Measurements from ENCODE around the gene RAPGEF2.
A peak's percentile ranks its signal among the peaks of the same experiment; 100 is the strongest.

The RAPGEF2 gene

DNA sequence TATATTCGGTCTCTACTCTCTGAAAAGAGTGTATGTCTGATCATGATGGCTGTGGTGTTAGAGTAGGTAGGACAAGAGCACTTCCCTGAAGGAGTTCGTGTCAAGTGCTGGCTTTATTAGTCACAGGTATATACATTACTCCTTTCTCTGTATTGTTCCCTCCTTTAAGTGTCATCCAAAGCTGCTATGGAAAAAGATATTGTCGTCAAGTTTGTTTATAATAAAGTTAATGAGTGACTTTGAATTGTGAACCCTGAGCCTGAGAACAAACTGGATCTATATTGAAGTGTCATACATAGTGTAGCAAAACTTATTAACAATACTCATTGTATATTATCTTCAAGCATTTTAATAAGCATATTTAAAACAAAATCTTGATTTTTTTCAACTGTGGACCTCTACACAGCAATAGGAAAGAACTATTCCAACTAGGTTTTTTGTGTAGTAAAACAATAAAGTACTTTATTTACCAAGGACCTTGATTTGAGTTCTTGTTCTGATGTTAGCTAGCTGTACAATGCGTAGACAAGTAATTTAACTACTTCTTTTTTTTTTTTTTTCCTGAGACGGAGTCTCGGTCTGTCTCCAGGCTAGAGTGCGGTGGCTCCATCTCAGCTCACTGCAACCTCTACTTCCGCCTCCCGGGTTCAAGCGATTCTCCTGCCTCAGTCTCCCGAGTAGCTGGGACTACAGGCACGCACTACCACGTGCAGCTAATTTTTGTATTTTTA, 177.7 kb downstream of the RAPGEF2 start:
- Histone ChIP-seq H3K36me3 (ENCODE audit: insufficient read depth, low read length) (no peaks in the 10 kb centered on the region), H3K4me1 (ENCODE audit: insufficient read depth, low read length) (peaks cover 19% of the 10 kb centered on the region), H3K9me3 (ENCODE audit: control insufficient read depth, insufficient read depth, low read length) (no peaks in the 10 kb centered on the region)

DNA sequence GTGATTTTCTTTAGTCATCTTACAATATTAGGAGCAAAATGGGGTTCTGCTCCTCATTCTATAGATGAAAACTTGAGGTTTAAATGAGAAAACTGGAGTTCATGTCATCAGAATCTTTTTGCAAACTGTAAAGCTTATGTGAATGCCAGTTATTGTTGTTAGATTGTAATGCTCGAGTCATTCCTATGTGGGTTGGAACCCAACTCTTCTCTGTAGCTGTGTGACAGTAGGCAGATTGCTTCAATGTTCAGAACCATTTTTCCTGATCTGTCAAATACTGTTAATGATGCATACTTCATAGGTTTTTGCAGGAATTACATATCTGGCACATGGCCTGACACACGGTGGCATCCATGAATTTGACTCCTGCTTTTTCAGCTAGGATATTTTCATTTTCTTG, 178.9 kb downstream of the RAPGEF2 start:
- peaks cover 19% of the 10 kb centered on the region for H3K4me1 ChIP-seq (ENCODE audit: insufficient read depth, low read length)
- no peaks in the 10 kb centered on the region for H3K9me3 ChIP-seq (ENCODE audit: control insufficient read depth, insufficient read depth, low read length)
- no peak overlapping the region for H3K9ac ChIP-seq (ENCODE audit: low read depth, low read length)
- H3K36me3 ChIP-seq (ENCODE audit: insufficient read depth, low read length): no peaks in the 10 kb centered on the region

More for the DNA sequence above, 177.7 kb downstream of the RAPGEF2 start:
- H3K9ac ChIP-seq (ENCODE audit: low read depth, low read length): no peak overlapping the region

GRCh38 chr4:159282329-159282728, 179.4 kb downstream of the RAPGEF2 start:
- H3K36me3 ChIP-seq (ENCODE audit: insufficient read depth, low read length): no peaks in the 10 kb centered on the region
- no peak overlapping the region for H3K9ac ChIP-seq (ENCODE audit: low read depth, low read length)
- H3K9me3 ChIP-seq (ENCODE audit: control insufficient read depth, insufficient read depth, low read length): no peaks in the 10 kb centered on the region
- peaks cover 19% of the 10 kb centered on the region for H3K4me1 ChIP-seq (ENCODE audit: insufficient read depth, low read length)

DNA sequence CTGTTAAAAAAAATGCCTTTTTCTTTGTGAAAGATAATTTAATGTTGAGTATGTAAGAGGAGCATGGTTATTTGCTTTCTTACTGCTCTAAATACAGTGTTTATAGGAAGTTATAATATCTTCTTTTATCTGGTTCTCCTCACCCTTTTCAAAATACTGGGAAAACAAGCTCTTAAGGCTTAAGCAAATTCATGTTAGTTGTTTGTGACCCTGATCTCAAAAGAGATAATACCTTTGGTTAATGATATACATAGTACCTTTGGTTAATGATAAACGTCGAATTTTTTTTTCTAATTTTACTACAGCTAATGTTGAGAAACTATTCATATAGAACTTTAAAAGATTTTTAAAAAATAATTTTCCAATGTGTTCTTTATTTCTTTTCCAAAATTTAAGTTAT, 180.1 kb downstream of the RAPGEF2 start:
- H3K4me1 ChIP-seq (ENCODE audit: insufficient read depth, low read length): peaks cover 19% of the 10 kb centered on the region
- H3K36me3 ChIP-seq (ENCODE audit: insufficient read depth, low read length): no peaks in the 10 kb centered on the region
- H3K9ac ChIP-seq (ENCODE audit: low read depth, low read length): no peak overlapping the region
- no peaks in the 10 kb centered on the region for H3K9me3 ChIP-seq (ENCODE audit: control insufficient read depth, insufficient read depth, low read length)

DNA sequence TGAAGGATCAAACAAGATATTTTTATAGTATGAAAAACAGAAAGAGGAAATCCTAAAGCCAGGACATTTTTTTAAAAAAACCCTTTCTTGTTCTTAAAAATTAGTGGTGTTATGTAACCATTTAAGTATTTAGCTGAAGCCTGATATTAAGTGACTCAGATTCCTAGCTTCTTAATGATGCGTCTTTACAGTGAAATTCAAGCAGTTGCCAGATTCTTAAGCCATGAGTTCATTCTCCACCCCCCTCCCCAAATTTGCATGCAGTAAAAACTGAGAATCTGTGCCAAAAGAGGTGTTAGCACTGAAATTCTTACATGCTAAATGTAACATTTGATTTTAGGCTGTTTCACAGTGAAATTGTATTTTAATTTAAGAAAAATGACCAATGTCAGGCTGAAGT, 180.8 kb downstream of the RAPGEF2 start:
- Histone ChIP-seq H3K9ac (ENCODE audit: low read depth, low read length) (peak overlapping the region; percentile 30), H3K36me3 (ENCODE audit: insufficient read depth, low read length) (no peaks in the 10 kb centered on the region), H3K4me1 (ENCODE audit: insufficient read depth, low read length) (peaks cover 25% of the 10 kb centered on the region), H3K9me3 (ENCODE audit: control insufficient read depth, insufficient read depth, low read length) (no peaks in the 10 kb centered on the region)

- H3K36me3 ChIP-seq (ENCODE audit: insufficient read depth, low read length): no peaks in the 10 kb centered on the region
- H3K9me3 ChIP-seq (ENCODE audit: control insufficient read depth, insufficient read depth, low read length): no peaks in the 10 kb centered on the region
- H3K9ac ChIP-seq (ENCODE audit: low read depth, low read length): peak overlapping the region; percentile 30
- peaks cover 25% of the 10 kb centered on the region for H3K4me1 ChIP-seq (ENCODE audit: insufficient read depth, low read length)
Measured at GRCh38 chr4:159284113-159284512, 181.2 kb downstream of the RAPGEF2 start.

- Histone ChIP-seq H3K9me3 (ENCODE audit: control insufficient read depth, insufficient read depth, low read length) (no peaks in the 10 kb centered on the region), H3K9ac (ENCODE audit: low read depth, low read length) (no peak overlapping the region), H3K36me3 (ENCODE audit: insufficient read depth, low read length) (no peaks in the 10 kb centered on the region), H3K4me1 (ENCODE audit: insufficient read depth, low read length) (peaks cover 25% of the 10 kb centered on the region)
Measured at GRCh38 chr4:159284733-159285132, 181.9 kb downstream of the RAPGEF2 start.

DNA sequence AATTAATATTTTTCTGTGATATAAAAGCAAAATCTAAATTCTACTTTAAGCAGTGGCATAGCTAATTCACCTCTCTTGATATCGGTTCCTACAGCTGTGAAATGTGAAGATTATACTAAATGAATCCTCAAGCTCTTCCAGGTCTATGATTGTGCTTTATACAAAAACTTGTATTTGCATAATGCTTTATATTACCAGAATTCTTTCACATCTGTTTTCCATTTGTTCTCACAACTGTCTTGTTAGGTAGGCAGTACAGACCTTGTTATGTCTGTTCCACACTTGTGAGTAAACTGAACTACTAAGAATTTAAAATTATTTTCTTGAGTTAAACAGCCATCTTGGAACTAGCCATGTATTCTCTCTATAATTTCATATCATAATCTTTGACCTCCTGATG, 184.9 kb downstream of the RAPGEF2 start:
- Histone ChIP-seq H3K9ac (ENCODE audit: low read depth, low read length) (no peak overlapping the region), H3K36me3 (ENCODE audit: insufficient read depth, low read length) (no peaks in the 10 kb centered on the region), H3K4me1 (ENCODE audit: insufficient read depth, low read length) (peaks cover 20% of the 10 kb centered on the region), H3K9me3 (ENCODE audit: control insufficient read depth, insufficient read depth, low read length) (no peaks in the 10 kb centered on the region)

GRCh38 chr4:159289682-159290081, 186.8 kb downstream of the RAPGEF2 start:
- Histone ChIP-seq H3K4me1 (ENCODE audit: insufficient read depth, low read length) (peaks cover 10% of the 10 kb centered on the region; the same call in 1 of the 2 replicates), H3K36me3 (ENCODE audit: insufficient read depth, low read length) (no peaks in the 10 kb centered on the region), H3K9me3 (ENCODE audit: control insufficient read depth, insufficient read depth, low read length) (no peaks in the 10 kb centered on the region), H3K9ac (ENCODE audit: low read depth, low read length) (no peak overlapping the region)

DNA sequence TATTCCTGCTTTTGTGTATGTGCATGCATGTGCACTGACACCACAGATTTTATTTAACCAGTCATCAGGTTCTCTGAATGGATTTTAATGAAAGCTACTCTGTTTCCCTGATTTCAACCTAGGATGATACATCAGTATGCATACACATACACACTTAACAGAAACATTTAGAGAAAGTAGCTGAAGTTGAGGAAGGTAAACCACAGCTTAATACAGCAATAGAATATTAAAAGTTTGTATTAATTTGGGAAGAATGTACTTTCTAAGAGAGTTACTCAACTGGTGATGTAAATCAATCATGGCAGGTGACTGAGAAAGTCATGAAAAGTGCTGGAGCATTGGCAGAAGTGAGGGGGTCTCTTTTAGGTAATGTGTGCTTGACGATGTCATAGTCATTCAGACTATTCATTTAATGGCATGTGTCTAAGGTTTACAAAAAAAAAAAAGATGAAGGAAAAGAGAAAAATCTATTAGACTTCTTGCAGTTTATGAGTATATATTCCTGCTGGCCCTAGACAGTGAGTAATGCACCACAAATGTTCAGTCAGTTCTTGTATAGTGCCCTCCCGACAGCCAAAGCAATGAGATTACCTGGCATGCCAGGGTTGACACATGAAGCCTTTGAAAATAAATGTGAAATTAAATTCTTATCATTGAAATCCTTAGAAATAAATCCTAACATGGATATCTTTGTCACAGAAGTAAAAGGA, 187.6 kb downstream of the RAPGEF2 start:
- H3K36me3 ChIP-seq (ENCODE audit: insufficient read depth, low read length): no peaks in the 10 kb centered on the region

DNA sequence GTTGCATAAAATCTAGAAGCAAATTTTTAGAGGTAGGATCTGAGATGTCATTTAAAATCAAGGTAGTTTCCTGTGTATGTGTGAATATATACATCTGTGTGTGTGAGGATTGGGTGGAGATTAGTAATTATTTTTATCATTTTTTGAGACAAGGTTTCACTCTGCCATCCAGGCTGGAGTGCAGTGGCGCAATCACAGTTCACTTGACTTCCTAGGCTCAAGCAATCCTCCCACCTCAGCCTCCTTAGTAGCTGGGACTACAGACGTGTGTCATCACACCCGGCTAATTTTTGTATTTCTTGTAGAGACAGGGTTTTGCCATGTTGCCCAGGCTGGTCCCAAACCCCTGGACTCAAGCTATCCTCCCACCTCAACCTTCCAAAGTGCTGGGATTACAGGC, 188.3 kb downstream of the RAPGEF2 start:
- H3K4me1 ChIP-seq (ENCODE audit: insufficient read depth, low read length): peaks cover 5% of the 10 kb centered on the region; the same call in 1 of the 2 replicates
- H3K36me3 ChIP-seq (ENCODE audit: insufficient read depth, low read length): no peaks in the 10 kb centered on the region
- no peak overlapping the region for H3K9ac ChIP-seq (ENCODE audit: low read depth, low read length)
- no peaks in the 10 kb centered on the region for H3K9me3 ChIP-seq (ENCODE audit: control insufficient read depth, insufficient read depth, low read length)

More for the DNA sequence above, 187.6 kb downstream of the RAPGEF2 start:
- H3K4me1 ChIP-seq (ENCODE audit: insufficient read depth, low read length): peaks cover 5% of the 10 kb centered on the region; the same call in 1 of the 2 replicates
- no peak overlapping the region for H3K9ac ChIP-seq (ENCODE audit: low read depth, low read length)
- no peaks in the 10 kb centered on the region for H3K9me3 ChIP-seq (ENCODE audit: control insufficient read depth, insufficient read depth, low read length)

DNA sequence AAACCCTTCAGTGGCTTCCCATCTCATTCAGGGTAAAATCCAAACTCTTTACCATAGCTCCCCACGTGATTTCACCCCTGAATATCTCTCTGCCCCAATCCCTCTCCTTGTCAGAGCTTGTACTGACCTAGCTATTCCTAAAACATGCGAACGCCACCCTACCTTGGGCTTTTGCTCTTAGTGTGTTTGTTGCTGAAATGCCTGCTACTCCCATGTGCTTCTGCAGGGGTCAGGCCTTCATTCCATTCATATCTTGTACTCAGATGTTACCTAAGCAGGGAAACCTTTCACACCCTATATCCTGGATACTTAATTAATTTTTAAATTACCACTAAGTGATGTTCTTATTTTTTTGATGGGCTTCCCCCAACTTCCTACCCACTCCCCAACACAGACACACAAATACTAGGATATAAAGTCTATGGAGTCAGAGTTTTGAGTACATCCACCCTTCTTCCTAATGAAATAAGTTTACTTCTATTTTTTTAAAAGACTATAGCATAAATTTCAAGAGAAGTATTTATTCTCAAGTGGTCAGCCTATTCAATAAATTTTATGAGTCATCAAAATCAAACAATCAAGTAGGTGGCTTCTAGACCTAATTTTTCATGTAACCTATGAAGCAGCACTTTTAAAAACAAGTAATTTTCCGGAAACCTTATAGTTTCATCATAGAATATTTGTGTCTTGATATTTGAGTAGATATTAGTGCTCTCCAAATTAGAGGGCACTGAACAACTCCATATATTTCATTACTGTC, 189.4 kb downstream of the RAPGEF2 start:
- Histone ChIP-seq H3K4me1 (ENCODE audit: insufficient read depth, low read length) (peaks cover 12% of the 10 kb centered on the region), H3K36me3 (ENCODE audit: insufficient read depth, low read length) (no peaks in the 10 kb centered on the region), H3K9ac (ENCODE audit: low read depth, low read length) (no peak overlapping the region), H3K9me3 (ENCODE audit: control insufficient read depth, insufficient read depth, low read length) (no peaks in the 10 kb centered on the region)

DNA sequence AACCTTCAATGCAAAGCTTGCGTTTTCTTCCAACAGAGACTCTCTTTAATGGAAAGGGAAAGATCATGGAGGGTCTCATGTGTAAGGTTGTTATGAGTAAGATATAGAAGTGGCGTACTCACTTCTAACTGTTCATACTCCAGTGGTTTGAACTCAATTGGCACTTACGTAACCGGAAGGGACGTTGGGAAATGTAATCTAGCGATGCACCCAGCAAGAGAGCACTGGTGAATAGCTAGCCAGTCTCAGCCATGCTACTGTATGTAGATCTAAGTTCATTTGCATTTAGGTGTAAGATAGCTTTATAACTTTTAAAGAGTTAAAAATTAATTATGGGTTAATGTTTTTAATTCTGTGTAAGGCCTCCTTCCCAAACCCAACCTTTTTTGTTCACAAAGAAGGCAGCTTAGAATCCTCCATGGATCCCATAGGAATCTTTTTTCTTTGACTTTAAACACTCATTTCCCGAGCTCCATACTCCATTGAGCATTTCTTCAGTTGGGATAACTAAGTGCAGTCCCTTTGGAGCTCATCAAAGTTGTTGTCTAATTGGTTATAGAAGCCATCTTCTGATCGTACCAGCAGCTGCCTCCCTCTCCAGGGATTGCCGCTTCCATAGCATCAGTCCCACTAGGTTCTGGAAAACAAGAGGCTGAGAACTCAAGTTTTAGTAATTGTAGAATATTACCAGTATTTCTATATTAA, 191.1 kb downstream of the RAPGEF2 start:
- no peaks in the 10 kb centered on the region for H3K9me3 ChIP-seq (ENCODE audit: control insufficient read depth, insufficient read depth, low read length)
- no peaks in the 10 kb centered on the region for H3K36me3 ChIP-seq (ENCODE audit: insufficient read depth, low read length)
- H3K4me1 ChIP-seq (ENCODE audit: insufficient read depth, low read length): peaks cover 7% of the 10 kb centered on the region; the same call in 1 of the 2 replicates
- no peak overlapping the region for H3K9ac ChIP-seq (ENCODE audit: low read depth, low read length)

- no peak overlapping the region for H3K9ac ChIP-seq (ENCODE audit: low read depth, low read length)
- no peaks in the 10 kb centered on the region for H3K36me3 ChIP-seq (ENCODE audit: insufficient read depth, low read length)
- no peaks in the 10 kb centered on the region for H3K9me3 ChIP-seq (ENCODE audit: control insufficient read depth, insufficient read depth, low read length)
- peaks cover 7% of the 10 kb centered on the region; the same call in 1 of the 2 replicates for H3K4me1 ChIP-seq (ENCODE audit: insufficient read depth, low read length)
Measured at GRCh38 chr4:159296061-159296460, 193.2 kb downstream of the RAPGEF2 start.
